Measurements from ENCODE around the gene ENG.

- TF ChIP-seq CTCF (IDR thresholded peaks at IDR 0.05) = no peak
- no peak for TF ChIP-seq POLR2A (IDR thresholded peaks at IDR 0.05)
These were observed 18.4 kb downstream of the ENG start for GRCh38 chr9:127835991-127836516.
